SU-DHL-6 (cell line): ENCODE results near the gene MAPKBP1.

Experiments used
- EZH2phosphoT487 ChIP-seq: fragments of 200-600 bp; sonication (generic), shearing (Covaris generic); conservative IDR thresholded peaks from 2 replicates; pipeline ENCODE4 v1.6.1; 2018; ENCODE audit warnings: mild to moderate bottlenecking, antibody characterized with exemption, low read length, moderate library complexity, mixed read lengths
- TF ChIP-seq, protein P1 (sequence below): fragments of 200-600 bp; sonication (generic); IDR thresholded peaks from one replicate; pipeline ENCODE4 v1.5.1; 2017; ENCODE audit warnings: antibody characterized with exemption, mild to moderate bottlenecking, low read length, moderate library complexity; ENCODE audit not compliant: insufficient read depth, poor library complexity, severe bottlenecking

DNA sequence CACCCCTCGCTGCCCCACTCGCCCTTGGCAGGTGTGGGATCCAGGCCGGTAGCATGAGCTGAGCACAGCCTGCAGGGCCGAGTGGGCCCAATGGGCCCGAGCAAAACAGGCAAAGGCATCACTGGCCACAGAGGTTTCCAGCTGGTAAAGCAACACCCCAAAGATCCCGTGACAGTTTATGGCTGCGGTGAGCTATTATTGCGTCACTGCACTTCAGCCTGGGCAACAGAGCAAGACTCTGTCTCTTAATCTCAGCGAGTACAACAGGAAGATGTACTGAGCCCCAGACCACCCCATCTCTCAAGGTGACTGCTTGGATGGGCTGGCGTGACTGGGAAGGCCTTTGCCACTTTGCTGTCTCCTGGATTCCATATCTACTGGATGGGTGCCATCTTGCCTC lies 57.9 kb downstream of the MAPKBP1 start:
- TF ChIP-seq, protein P1, sequence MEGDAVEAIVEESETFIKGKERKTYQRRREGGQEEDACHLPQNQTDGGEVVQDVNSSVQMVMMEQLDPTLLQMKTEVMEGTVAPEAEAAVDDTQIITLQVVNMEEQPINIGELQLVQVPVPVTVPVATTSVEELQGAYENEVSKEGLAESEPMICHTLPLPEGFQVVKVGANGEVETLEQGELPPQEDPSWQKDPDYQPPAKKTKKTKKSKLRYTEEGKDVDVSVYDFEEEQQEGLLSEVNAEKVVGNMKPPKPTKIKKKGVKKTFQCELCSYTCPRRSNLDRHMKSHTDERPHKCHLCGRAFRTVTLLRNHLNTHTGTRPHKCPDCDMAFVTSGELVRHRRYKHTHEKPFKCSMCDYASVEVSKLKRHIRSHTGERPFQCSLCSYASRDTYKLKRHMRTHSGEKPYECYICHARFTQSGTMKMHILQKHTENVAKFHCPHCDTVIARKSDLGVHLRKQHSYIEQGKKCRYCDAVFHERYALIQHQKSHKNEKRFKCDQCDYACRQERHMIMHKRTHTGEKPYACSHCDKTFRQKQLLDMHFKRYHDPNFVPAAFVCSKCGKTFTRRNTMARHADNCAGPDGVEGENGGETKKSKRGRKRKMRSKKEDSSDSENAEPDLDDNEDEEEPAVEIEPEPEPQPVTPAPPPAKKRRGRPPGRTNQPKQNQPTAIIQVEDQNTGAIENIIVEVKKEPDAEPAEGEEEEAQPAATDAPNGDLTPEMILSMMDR: no peak
- no peak for TF ChIP-seq EZH2phosphoT487
